KG1 (cell line): Measurements from ENCODE around the gene DCAF7.

ENCODE experiments used
- DNase-seq: peaks from one replicate; lab custom pipeline; 2025; lab: John Stamatoyannopoulos, UW

The DCAF7 gene

DNA sequence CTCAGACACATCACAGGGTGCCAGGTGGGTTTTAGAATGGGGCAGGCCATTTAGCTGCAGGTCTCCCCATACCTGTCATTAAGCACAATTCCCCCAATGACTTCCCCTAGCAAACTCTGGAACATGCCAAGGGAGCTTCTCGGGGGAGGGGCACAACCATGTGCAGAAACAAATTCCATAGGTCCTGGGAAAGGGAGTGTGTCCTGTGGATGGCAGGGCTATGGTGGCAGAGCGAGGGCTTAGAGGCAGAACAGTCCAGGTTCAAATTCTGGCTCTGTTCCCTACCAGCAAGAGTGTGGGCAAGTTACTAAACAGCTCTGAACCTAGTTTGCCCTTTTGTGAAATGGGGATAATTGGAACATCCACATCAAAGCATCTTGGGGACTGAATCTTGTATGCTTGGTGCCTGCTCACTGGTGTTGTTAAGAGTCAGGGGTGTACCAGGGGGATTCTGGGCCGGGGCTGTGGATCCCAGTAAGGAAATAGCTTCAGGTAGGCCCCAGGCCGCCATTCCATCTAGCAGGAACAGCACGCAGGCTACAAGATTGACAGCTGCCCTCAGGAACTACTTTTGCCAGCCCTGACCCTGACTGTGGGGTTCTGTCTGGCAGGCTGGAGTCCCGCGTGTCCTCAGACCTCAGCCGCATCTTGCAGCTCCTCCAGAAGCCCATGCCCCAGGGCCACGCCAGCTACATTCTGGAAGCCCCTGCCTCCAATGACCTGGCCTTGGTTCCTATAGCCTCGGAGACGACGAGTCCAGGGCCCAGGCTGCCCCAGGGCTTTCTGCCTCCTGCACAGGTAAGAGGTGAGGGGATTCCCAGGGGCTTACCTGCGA lies 5.6 kb upstream of the DCAF7 start:
- DNase-seq = no peak

GRCh38 chr17:63546308-63547082 lies 3.8 kb upstream of the DCAF7 start:
- no peak for DNase-seq

- DNase-seq = no peak
Measured at GRCh38 chr17:63547083-63547523, 3.2 kb upstream of the DCAF7 start.

- DNase-seq = no peak
Measured at GRCh38 chr17:63549289-63549945, 860 bp upstream of the DCAF7 start.

- peak; percentile 22 for DNase-seq
Measured at GRCh38 chr17:63550817-63551639, 751 bp downstream of the DCAF7 start.

DNA sequence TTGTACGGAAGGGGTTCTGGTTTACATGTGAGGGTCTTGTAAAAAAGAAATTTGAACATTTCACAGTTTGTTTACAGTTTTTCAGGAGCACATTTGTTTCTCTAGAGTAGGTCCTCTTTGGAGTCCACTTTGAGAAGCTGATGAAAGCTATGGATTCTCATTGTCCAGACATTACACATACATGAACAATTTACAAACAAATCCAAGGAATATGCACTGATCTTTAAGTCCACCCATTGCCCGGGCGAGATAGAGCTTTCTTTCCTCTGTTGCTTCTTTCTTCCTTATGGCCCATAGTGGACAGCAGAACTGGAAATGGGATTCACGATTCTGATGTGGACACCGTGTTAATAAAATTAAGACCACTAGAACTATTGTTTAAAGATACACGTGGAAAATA lies 1.9 kb downstream of the DCAF7 start:
- no peak for DNase-seq

GRCh38 chr17:63555500-63556156 lies 5.4 kb downstream of the DCAF7 start:
- no peak for DNase-seq

DNA sequence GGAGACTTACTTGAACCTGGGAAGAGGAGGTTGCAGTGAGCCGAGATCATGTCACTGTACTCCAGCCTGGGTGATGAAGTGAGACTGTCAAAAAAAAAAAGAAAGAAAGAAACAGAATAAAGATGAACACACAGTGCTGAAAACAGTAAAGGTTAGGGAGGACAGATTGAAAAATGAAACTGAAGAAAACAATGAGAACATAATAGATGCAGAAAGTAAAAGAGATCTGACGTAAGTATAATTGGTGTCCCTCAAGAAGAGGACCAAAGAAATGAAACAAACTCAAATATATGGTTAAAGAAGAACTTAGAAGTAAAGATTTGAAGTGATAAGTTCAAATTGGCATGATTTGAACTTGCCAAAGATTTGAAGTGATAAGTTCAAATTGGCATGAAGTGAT lies 7.1 kb downstream of the DCAF7 start:
- DNase-seq = no peak

DNA sequence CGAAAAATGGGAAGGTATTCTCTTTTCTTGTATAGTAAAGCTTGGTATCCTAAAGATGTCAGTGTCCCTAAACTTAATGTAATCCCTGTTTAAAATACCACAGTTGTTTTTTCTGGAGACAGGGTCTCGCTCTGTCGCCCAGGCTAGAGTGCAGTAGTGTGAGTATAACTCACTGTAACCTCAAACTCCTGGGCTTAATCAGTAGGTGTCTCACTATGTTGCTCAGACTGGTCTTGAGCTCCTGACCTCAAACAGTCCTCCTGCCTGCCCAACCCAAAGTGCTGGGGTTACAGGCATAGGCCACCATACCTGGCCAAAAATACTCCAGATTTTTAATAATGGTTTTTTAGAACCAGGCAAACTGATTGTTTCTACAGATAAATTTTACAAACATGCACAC lies 8.2 kb downstream of the DCAF7 start:
- DNase-seq = no peak

- DNase-seq = no peak
Measured at GRCh38 chr17:63561819-63562218, 11.5 kb downstream of the DCAF7 start.

- DNase-seq = no peak
Measured at GRCh38 chr17:63563339-63563738, 13.1 kb downstream of the DCAF7 start.

DNA sequence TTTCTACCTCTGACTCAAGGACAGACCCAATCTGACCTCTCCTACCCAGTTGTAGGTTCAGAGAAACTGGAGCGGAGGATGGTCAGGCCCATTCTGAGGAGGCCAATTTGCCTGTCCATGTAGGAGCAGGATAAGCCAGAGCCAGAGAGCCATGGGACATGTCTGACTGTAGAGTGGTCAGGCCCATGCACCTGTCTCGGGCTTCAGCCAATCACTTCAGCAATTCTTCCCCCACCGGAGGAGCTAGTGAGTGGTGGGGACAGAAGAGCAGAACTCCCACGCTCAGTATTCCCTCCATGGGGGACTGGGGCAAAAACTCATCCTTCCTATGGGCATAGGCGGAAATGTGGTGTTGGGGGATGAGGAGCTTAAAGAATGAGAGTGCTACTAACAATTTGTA lies 14.3 kb downstream of the DCAF7 start:
- DNase-seq = no peak

- no peak for DNase-seq
Measured at GRCh38 chr17:63567229-63567628, 17.0 kb downstream of the DCAF7 start.

DNA sequence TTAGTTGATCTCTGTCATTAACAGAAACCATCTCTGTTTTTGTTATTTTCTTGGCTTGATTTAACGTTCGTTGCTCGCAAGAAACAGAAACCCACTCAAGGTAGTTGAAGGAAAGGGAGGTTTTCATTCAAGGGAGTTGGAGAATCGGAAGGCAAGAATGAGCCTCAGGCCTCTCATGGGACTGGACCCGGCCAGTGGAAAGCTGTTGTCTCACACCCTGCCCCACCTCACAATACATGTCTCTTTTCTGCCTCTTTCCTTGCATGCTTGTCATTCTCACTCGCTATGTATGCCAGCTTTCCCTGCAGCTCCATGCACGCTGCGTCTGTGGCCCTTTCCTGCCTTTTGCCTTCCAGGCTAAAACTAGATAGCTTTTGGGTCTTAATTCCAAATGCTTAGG lies 18.3 kb downstream of the DCAF7 start:
- DNase-seq = no peak

DNA sequence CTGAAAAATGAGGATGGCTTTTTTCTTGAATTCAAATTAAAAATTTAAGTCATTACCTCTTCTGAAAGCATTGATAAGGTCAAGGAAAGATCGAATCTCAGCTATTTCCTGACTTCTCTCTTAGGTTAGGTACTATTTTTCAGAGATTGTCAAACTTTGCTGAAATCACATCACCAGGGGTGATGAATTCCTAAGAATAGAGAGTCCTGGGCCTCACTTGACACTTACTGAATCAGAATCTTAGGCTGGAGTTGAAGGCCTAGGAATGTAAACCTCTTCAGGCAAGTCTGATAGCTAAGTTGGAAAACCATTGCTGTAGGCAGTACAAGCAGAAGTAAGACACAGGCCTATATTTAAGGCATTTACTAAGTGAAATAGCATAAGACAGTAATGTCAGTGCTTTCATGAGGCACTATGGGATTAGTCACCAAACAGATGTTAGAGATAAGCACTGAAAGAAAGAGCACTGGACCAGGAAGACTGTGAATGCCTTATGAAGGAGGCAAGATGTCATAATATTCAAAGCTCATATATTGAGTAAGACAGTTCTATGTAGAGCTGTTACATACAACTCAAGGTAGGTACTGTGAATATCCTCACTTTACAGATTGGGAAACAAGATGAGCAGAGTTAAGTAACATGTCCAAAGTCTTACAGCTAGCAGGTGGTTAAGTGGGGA lies 21.5 kb downstream of the DCAF7 start:
- no peak for DNase-seq

GRCh38 chr17:63573634-63574033 lies 23.4 kb downstream of the DCAF7 start:
- no peak for DNase-seq

DNA sequence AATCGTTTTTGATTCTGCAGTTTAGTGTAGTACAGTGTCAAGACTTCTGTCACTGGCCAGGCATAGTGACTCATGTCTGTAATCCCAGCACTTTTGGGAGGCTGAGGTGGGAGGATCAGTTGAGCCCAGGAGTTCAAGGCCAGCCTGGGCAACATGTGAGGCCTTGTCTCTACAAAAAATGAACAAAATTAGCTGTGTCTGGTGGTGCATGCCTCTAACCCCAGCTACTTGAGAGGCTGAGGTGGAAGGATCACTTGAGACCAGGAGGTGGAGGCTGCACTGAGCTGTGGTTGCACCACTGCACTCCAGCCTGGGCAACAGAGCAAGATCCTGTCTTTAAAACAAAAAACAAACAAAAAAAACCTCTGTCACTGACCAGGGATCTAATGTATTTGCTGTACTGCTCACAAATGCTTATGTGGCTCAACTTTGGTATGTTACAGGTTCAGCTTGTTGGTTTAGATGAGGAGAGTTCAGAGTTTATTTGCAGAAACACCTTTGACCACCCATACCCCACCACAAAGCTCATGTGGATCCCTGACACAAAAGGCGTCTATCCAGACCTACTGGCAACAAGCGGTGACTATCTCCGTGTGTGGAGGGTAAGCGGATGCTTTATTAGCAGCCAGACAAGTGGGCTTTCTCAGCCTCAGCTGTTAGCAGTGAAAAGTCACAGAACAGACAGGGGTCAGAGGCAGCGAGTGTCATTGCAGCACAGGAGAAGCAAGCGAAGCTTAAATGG lies 27.9 kb downstream of the DCAF7 start:
- DNase-seq = no peak

DNA sequence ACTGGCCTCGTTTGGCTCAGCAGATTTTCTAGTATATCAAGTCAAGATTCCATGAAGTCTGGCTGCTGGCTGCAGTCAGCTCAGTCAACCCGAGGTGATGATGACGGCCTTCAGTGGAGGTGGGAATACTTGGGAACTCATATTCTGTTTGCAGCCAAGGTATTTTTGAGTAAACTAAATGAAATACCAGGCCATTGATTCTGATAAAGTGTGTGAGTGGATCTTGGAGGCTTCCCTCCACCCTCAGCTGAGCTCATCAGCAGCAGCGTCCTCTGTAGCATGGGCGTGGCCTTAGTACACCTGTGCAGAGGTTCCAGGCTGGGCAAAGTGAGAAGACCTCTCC lies 28.5 kb downstream of the DCAF7 start:
- no peak for DNase-seq

GRCh38 chr17:63579633-63580032 lies 29.4 kb downstream of the DCAF7 start:
- DNase-seq = no peak

DNA sequence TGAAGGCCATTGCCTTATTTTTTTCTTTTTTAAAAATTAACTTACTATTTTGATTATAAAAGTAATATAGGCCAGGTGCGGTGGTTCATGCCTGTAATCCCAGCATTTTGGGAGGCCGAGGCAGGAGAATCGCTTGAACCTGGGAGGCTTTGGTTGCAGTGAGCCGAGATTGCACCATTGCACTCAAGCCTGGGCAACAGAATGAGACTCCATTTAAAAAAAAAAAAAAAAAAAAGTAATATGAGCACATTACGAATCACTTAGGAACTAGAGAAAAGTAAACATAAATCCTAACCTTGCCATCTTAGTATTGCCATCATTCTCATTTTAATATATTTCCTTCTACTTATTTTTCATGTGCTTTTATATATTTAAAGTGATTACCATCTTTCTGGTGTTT lies 37.5 kb downstream of the DCAF7 start:
- no peak for DNase-seq
